ENCODE measurements around the gene ARSB.
A peak's percentile ranks its signal among the peaks of the same experiment; 100 is the strongest.

Gene ARSB

GRCh38 chr5:78968781-78969180, 16.3 kb downstream of the ARSB start:
- TF ChIP-seq EZH2 (optimal IDR thresholded peaks at IDR 0.05; ENCODE audit: low read depth, low read length) = no peak
- no peak for DNase-seq
- H3K79me2 ChIP-seq (ENCODE audit: low read length) = no peaks in the 10 kb centered on the region

GRCh38 chr5:78964889-78965288, 20.2 kb downstream of the ARSB start:
- no peak for TF ChIP-seq EZH2phosphoT487 (IDR thresholded peaks at IDR 0.05; ENCODE audit: low read length)
- no peak for TF ChIP-seq EZH2 (optimal IDR thresholded peaks at IDR 0.05; ENCODE audit: low read depth, low read length)
- peak; percentile 44 for TF ChIP-seq CTCF (IDR thresholded peaks at IDR 0.05; ENCODE audit: low read length)
- peak; percentile 66 for DNase-seq

More at GRCh38 chr5:78968781-78969180, 16.3 kb downstream of the ARSB start:
- Histone ChIP-seq H3K4me3 (ENCODE audit: low read length) (no peak overlapping the region), H3K27ac (ENCODE audit: low read length) (no peak overlapping the region), H3K9ac (ENCODE audit: low read length) (no peak overlapping the region), H4K20me1 (ENCODE audit: insufficient read depth, low read length) (no peaks in the 10 kb centered on the region), H3K36me3 (replicated peaks; ENCODE audit: insufficient read depth, low read length) (no peaks in the 10 kb centered on the region), H2AFZ (ENCODE audit: low read length) (no peak overlapping the region), H3K4me1 (ENCODE audit: low read length) (no peaks in the 10 kb centered on the region), H3F3A (ENCODE audit: insufficient read depth, low read length) (no peaks in the 10 kb centered on the region), H3K9me3 (replicated peaks; ENCODE audit: insufficient read depth, low read length) (no peaks in the 10 kb centered on the region), H3K9me2 (replicated peaks; ENCODE audit: insufficient read depth, low read length) (no peaks in the 10 kb centered on the region), H3K27me3 (replicated peaks; ENCODE audit: insufficient read depth, low read length) (no peaks in the 10 kb centered on the region), H3K4me2 (ENCODE audit: low read depth, low read length) (no peak overlapping the region)

GRCh38 chr5:78961743-78962142, 23.4 kb downstream of the ARSB start:
- H3K27ac ChIP-seq (ENCODE audit: low read length) = no peak overlapping the region
- DNase-seq = no peak
- no peaks in the 10 kb centered on the region for H3F3A ChIP-seq (ENCODE audit: insufficient read depth, low read length)
- H4K20me1 ChIP-seq (ENCODE audit: insufficient read depth, low read length) = no peaks in the 10 kb centered on the region
- H3K9me2 ChIP-seq (replicated peaks; ENCODE audit: insufficient read depth, low read length) = no peaks in the 10 kb centered on the region
- H3K9ac ChIP-seq (ENCODE audit: low read length) = no peak overlapping the region
- H3K36me3 ChIP-seq (replicated peaks; ENCODE audit: insufficient read depth, low read length) = no peaks in the 10 kb centered on the region
- no peak overlapping the region for H3K4me3 ChIP-seq (ENCODE audit: low read length)
- TF ChIP-seq EZH2phosphoT487 (IDR thresholded peaks at IDR 0.05; ENCODE audit: low read length) (no peak), EZH2 (optimal IDR thresholded peaks at IDR 0.05; ENCODE audit: low read depth, low read length) (no peak), CTCF (IDR thresholded peaks at IDR 0.05; ENCODE audit: low read length) (no peak)
- H3K9me3 ChIP-seq (replicated peaks; ENCODE audit: insufficient read depth, low read length) = no peaks in the 10 kb centered on the region
- H3K27me3 ChIP-seq (replicated peaks; ENCODE audit: insufficient read depth, low read length) = no peaks in the 10 kb centered on the region
- no peaks in the 10 kb centered on the region for H3K4me1 ChIP-seq (ENCODE audit: low read length)
- H3K4me2 ChIP-seq (ENCODE audit: low read depth, low read length) = no peak overlapping the region
- H2AFZ ChIP-seq (ENCODE audit: low read length) = no peak overlapping the region
- no peaks in the 10 kb centered on the region for H3K79me2 ChIP-seq (ENCODE audit: low read length)

More at GRCh38 chr5:78964889-78965288, 20.2 kb downstream of the ARSB start:
- Histone ChIP-seq H3K9me2 (replicated peaks; ENCODE audit: insufficient read depth, low read length) (no peaks in the 10 kb centered on the region), H3K9me3 (replicated peaks; ENCODE audit: insufficient read depth, low read length) (no peaks in the 10 kb centered on the region), H3K79me2 (ENCODE audit: low read length) (no peaks in the 10 kb centered on the region), H3K4me3 (ENCODE audit: low read length) (no peak overlapping the region), H3K27me3 (replicated peaks; ENCODE audit: insufficient read depth, low read length) (no peaks in the 10 kb centered on the region), H2AFZ (ENCODE audit: low read length) (no peak overlapping the region), H4K20me1 (ENCODE audit: insufficient read depth, low read length) (no peaks in the 10 kb centered on the region), H3K9ac (ENCODE audit: low read length) (no peak overlapping the region), H3K36me3 (replicated peaks; ENCODE audit: insufficient read depth, low read length) (no peaks in the 10 kb centered on the region), H3K4me2 (ENCODE audit: low read depth, low read length) (no peak overlapping the region), H3F3A (ENCODE audit: insufficient read depth, low read length) (no peaks in the 10 kb centered on the region), H3K27ac (ENCODE audit: low read length) (no peak overlapping the region), H3K4me1 (ENCODE audit: low read length) (no peaks in the 10 kb centered on the region)

GRCh38 chr5:78959767-78960166, 25.3 kb downstream of the ARSB start:
- H3K27me3 ChIP-seq (replicated peaks; ENCODE audit: insufficient read depth, low read length) = no peaks in the 10 kb centered on the region
- no peaks in the 10 kb centered on the region for H3K4me1 ChIP-seq (ENCODE audit: low read length)
- no peak overlapping the region for H3K4me3 ChIP-seq (ENCODE audit: low read length)
- H3K4me2 ChIP-seq (ENCODE audit: low read depth, low read length) = no peak overlapping the region
- no peak for TF ChIP-seq EZH2 (optimal IDR thresholded peaks at IDR 0.05; ENCODE audit: low read depth, low read length)
- no peak for TF ChIP-seq CTCF (IDR thresholded peaks at IDR 0.05; ENCODE audit: low read length)
- TF ChIP-seq EZH2phosphoT487 (IDR thresholded peaks at IDR 0.05; ENCODE audit: low read length) = no peak
- H3K9ac ChIP-seq (ENCODE audit: low read length) = no peak overlapping the region
- H4K20me1 ChIP-seq (ENCODE audit: insufficient read depth, low read length) = no peaks in the 10 kb centered on the region
- H2AFZ ChIP-seq (ENCODE audit: low read length) = no peak overlapping the region
- no peaks in the 10 kb centered on the region for H3K79me2 ChIP-seq (ENCODE audit: low read length)
- H3K9me2 ChIP-seq (replicated peaks; ENCODE audit: insufficient read depth, low read length) = no peaks in the 10 kb centered on the region
- H3K36me3 ChIP-seq (replicated peaks; ENCODE audit: insufficient read depth, low read length) = no peaks in the 10 kb centered on the region
- H3K27ac ChIP-seq (ENCODE audit: low read length) = no peak overlapping the region
- no peaks in the 10 kb centered on the region for H3F3A ChIP-seq (ENCODE audit: insufficient read depth, low read length)
- H3K9me3 ChIP-seq (replicated peaks; ENCODE audit: insufficient read depth, low read length) = no peaks in the 10 kb centered on the region
- DNase-seq = no peak
